GM10266 (cell line): ENCODE results near the gene DUOX1.

Experiments
- DNase-seq: peaks from one replicate; pipeline ENCODE4 v3.0.0; 2012; ENCODE audit errors: extremely low spot score
- CTCF ChIP-seq: IDR thresholded peaks from 2 replicates; pipeline ENCODE4 v1.5.1; 2012; ENCODE audit warnings: mild to moderate bottlenecking, low read depth; ENCODE audit not compliant: control insufficient read depth, insufficient read depth; ENCODE audit errors: missing control alignments

The DUOX1 gene

GRCh38 chr15:45148076-45149059 is 18.6 kb downstream of the DUOX1 start:
- no peak for DNase-seq

GRCh38 chr15:45149060-45149459 is 19.3 kb downstream of the DUOX1 start:
- no peak for DNase-seq
- no peak for TF ChIP-seq CTCF

More at GRCh38 chr15:45148076-45149059, 18.6 kb downstream of the DUOX1 start:
- no peak for TF ChIP-seq CTCF

GRCh38 chr15:45150481-45150880 is 20.7 kb downstream of the DUOX1 start:
- DNase-seq, result no peak
- no peak for TF ChIP-seq CTCF

- no peak for DNase-seq
- TF ChIP-seq CTCF, result no peak
Measured at GRCh38 chr15:45150997-45151396, 21.2 kb downstream of the DUOX1 start.

GRCh38 chr15:45151998-45152828 is 22.4 kb downstream of the DUOX1 start:
- DNase-seq, result no peak
- TF ChIP-seq CTCF, result no peak

- TF ChIP-seq CTCF, result no peak
- DNase-seq, result no peak
Measured at GRCh38 chr15:45155739-45156138, 25.9 kb downstream of the DUOX1 start.
